B cell (primary cell): ENCODE measurements around the gene ANAPC7.

Experiments used
- EZH2 ChIP-seq: IDR thresholded peaks from 2 replicates; pipeline ENCODE4 v1.6.1; 2012; ENCODE audit warnings: borderline replicate concordance, low read depth, mild to moderate bottlenecking, moderate library complexity, low read length; ENCODE audit not compliant: insufficient read depth, poor library complexity, severe bottlenecking
- TF ChIP-seq, protein P1 (sequence below): fragments of 200-600 bp; IDR thresholded peaks from one replicate; pipeline ENCODE4 v1.8.0; 2022; ENCODE audit warnings: antibody characterized with exemption, mild to moderate bottlenecking

- TF ChIP-seq, protein P1, sequence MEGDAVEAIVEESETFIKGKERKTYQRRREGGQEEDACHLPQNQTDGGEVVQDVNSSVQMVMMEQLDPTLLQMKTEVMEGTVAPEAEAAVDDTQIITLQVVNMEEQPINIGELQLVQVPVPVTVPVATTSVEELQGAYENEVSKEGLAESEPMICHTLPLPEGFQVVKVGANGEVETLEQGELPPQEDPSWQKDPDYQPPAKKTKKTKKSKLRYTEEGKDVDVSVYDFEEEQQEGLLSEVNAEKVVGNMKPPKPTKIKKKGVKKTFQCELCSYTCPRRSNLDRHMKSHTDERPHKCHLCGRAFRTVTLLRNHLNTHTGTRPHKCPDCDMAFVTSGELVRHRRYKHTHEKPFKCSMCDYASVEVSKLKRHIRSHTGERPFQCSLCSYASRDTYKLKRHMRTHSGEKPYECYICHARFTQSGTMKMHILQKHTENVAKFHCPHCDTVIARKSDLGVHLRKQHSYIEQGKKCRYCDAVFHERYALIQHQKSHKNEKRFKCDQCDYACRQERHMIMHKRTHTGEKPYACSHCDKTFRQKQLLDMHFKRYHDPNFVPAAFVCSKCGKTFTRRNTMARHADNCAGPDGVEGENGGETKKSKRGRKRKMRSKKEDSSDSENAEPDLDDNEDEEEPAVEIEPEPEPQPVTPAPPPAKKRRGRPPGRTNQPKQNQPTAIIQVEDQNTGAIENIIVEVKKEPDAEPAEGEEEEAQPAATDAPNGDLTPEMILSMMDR: no peak
- TF ChIP-seq EZH2: no peak
Observed at GRCh38 chr12:110354172-110354780, 49.2 kb downstream of the ANAPC7 start.
